HuH-7 (cell line): Measurements from ENCODE around the gene SPSB1.

ENCODE experiments used
- DNase-seq: peaks from one replicate; pipeline ENCODE4 v3.0.0; 2011; ENCODE audit warnings: low spot score

The SPSB1 gene

GRCh38 chr1:9344426-9345200 lies 51.9 kb downstream of the SPSB1 start:
- DNase-seq, result no peak

GRCh38 chr1:9345471-9345870 lies 52.8 kb downstream of the SPSB1 start:
- no peak for DNase-seq

GRCh38 chr1:9345922-9346321 lies 53.2 kb downstream of the SPSB1 start:
- no peak for DNase-seq

- DNase-seq, result no peak
Measured at GRCh38 chr1:9346566-9346965, 53.9 kb downstream of the SPSB1 start.

- DNase-seq, result no peak
Measured at GRCh38 chr1:9347095-9347850, 54.6 kb downstream of the SPSB1 start.

- no peak for DNase-seq
Measured at GRCh38 chr1:9349331-9349851, 56.7 kb downstream of the SPSB1 start.

GRCh38 chr1:9350013-9350908 lies 57.6 kb downstream of the SPSB1 start:
- DNase-seq, result no peak

- DNase-seq, result no peak
Measured at GRCh38 chr1:9350960-9351359, 58.3 kb downstream of the SPSB1 start.

- DNase-seq, result no peak
Measured at GRCh38 chr1:9351654-9352271, 59.1 kb downstream of the SPSB1 start.

GRCh38 chr1:9352377-9353134 lies 59.9 kb downstream of the SPSB1 start:
- DNase-seq, result no peak

- DNase-seq, result no peak
Measured at GRCh38 chr1:9355503-9355902, 62.8 kb downstream of the SPSB1 start.

GRCh38 chr1:9356021-9356420 lies 63.3 kb downstream of the SPSB1 start:
- no peak for DNase-seq

- DNase-seq, result no peak
Measured at GRCh38 chr1:9356829-9357466, 64.3 kb downstream of the SPSB1 start.

- no peak for DNase-seq
Measured at GRCh38 chr1:9357958-9358357, 65.3 kb downstream of the SPSB1 start.

- DNase-seq, result no peak
Measured at GRCh38 chr1:9360371-9361064, 67.8 kb downstream of the SPSB1 start.

- no peak for DNase-seq
Measured at GRCh38 chr1:9361630-9362260, 69.1 kb downstream of the SPSB1 start.

GRCh38 chr1:9362488-9362887 lies 69.8 kb downstream of the SPSB1 start:
- no peak for DNase-seq

GRCh38 chr1:9363061-9363471 lies 70.4 kb downstream of the SPSB1 start:
- DNase-seq, result no peak

GRCh38 chr1:9366298-9366697 lies 73.6 kb downstream of the SPSB1 start:
- DNase-seq, result no peak
